ENCODE results near the gene BICRAL.

- TF ChIP-seq PKNOX1 (IDR thresholded peaks at IDR 0.05) (no peak), SUZ12 (IDR thresholded peaks at IDR 0.05) (no peak), LEF1 (IDR thresholded peaks at IDR 0.05; ENCODE audit: borderline replicate concordance) (no peak), FOXK2 (IDR thresholded peaks at IDR 0.05) (no peak), ZNF384 (IDR thresholded peaks at IDR 0.05) (no peak), FOXM1 (IDR thresholded peaks at IDR 0.05; ENCODE audit: borderline replicate concordance) (no peak), SP1 (IDR thresholded peaks at IDR 0.05) (no peak), ARNT (IDR thresholded peaks at IDR 0.05) (no peak), TARDBP (IDR thresholded peaks at IDR 0.05) (no peak), BHLHE40 (IDR thresholded peaks at IDR 0.05; ENCODE audit: borderline replicate concordance) (no peak)
These were observed 64.7 kb downstream of the BICRAL start for GRCh38 chr6:42846505-42846904.
